ENCODE measurements around the gene BEST1. TPM values are rescaled to one million over a fixed set of nuclear protein-coding genes. Genes with fewer than 3 reads are reported as not detected.

The BEST1 gene
- total RNA-seq, 1 donor: 2.3 TPM

Other genes starting within 250 kb of the BEST1 start
- 0.31 TPM for gene MYRF, start 197.7 kb upstream of the BEST1 start, total RNA-seq
- 32.5 TPM for gene TMEM258, start 157.8 kb upstream of the BEST1 start, total RNA-seq
- 13.1 TPM for gene FEN1, start 157.4 kb upstream of the BEST1 start, total RNA-seq
- 12.1 TPM for gene FADS1, start 133.3 kb upstream of the BEST1 start, total RNA-seq
- 12.8 TPM for gene FADS2, start 122.1 kb upstream of the BEST1 start, total RNA-seq
- 7.0 TPM for gene FADS3, start 58.8 kb upstream of the BEST1 start, total RNA-seq
- gene RAB3IL1, start 32.8 kb upstream of the BEST1 start, total RNA-seq: not detected
- 1,270 TPM for gene FTH1, start 17.3 kb downstream of the BEST1 start, total RNA-seq
- gene INCENP, start 173.7 kb downstream of the BEST1 start, total RNA-seq: 10.3 TPM
- gene SCGB1D1, start 239.9 kb downstream of the BEST1 start, total RNA-seq: not detected

Data from mononuclear cell (primary cell).